Progenitor cell of endocrine pancreas (in vitro differentiated cells): ENCODE measurements around the gene P2RX6. TPM values are rescaled to one million over a fixed set of nuclear protein-coding genes. Genes with fewer than 3 reads are reported as not detected.

ENCODE experiments used
- DNase-seq: peaks from one replicate; pipeline ENCODE4 v3.0.0; 2021; ENCODE audit warnings: low spot score; ENCODE audit not compliant: unreplicated experiment
- H3K27ac Mint-ChIP-seq: 2 replicates; pipeline ENCODE4 v1.8.0; 2021; ENCODE audit warnings: mild to moderate bottlenecking, moderate library complexity, mixed read lengths
- H3K27me3 Mint-ChIP-seq: 2 replicates; pipeline ENCODE4 v1.8.0; 2021; ENCODE audit warnings: mixed read lengths
- H3K36me3 Mint-ChIP-seq: 2 replicates; pipeline ENCODE4 v1.8.0; 2022; ENCODE audit warnings: mixed read lengths; ENCODE audit not compliant: insufficient read depth
- H3K4me1 Mint-ChIP-seq: 2 replicates; pipeline ENCODE4 v1.8.0; 2021; ENCODE audit warnings: low read depth, mixed read lengths
- H3K4me3 Mint-ChIP-seq: 2 replicates; pipeline ENCODE4 v1.8.0; 2021; ENCODE audit warnings: low read depth, mild to moderate bottlenecking, moderate library complexity, mixed read lengths
- H3K9me3 Mint-ChIP-seq: 2 replicates; pipeline ENCODE4 v1.8.0; 2021; ENCODE audit warnings: low read depth, mixed read lengths
- total RNA-seq: library from RNA; stranded (reverse); gene quantifications from 2 replicates; pipeline ENCODE4 v1.2.1, GENCODE V29; 2021
- TF ChIP-seq, protein P1 (sequence below): fragments of 200-600 bp; sonication (generic); IDR thresholded peaks from one replicate; pipeline ENCODE4 v1.5.0; 2021; ENCODE audit warnings: antibody characterized with exemption, mild to moderate bottlenecking; ENCODE audit not compliant: unreplicated experiment

Gene P2RX6
- total RNA-seq, 1 donor from 2014 or later: 0.57 TPM

DNA sequence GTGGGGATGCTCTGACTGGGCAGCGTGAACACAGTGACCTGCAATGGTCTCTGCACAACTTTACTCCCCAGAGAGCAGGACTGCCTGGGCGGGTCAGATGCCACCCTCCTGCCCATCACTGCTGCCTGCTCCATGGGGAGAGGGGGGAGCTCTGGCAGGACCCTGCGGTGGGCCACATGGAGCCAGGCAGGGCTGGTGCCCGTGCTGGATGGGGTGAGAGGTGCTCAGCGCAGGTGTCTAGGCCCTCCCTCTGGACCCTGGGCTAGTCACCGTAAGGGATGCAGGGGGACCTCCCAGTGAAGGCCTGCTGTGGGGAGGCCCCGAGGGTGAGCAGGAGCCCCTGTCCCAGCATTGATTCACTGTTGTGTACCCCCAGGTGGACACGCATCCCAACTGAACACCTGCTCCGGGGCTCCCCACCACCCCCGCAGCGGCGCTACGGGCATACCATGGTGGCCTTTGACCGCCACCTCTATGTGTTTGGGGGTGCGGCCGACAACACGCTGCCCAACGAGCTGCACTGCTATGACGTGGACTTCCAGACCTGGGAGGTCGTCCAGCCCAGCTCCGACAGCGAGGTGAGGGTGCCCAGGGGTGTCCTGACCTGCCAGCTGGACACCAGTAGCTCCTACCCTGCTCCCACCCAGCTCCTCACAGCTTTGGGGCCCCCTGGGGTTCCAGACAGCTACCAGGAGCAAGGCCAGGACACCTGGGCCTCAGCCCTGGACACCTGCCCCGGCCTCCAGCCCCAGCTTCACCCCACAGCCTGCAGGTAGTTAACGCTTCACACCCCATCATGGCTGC lies 23.5 kb upstream of the P2RX6 start:
- no peaks in the 10 kb centered on the region for H3K9me3 Mint-ChIP-seq
- no peaks in the 10 kb centered on the region for H3K4me1 Mint-ChIP-seq
- DNase-seq: no peak
- no peak overlapping the region for H3K27ac Mint-ChIP-seq
- H3K4me3 Mint-ChIP-seq: no peak overlapping the region
- H3K27me3 Mint-ChIP-seq: no peaks in the 10 kb centered on the region
- TF ChIP-seq, protein P1, sequence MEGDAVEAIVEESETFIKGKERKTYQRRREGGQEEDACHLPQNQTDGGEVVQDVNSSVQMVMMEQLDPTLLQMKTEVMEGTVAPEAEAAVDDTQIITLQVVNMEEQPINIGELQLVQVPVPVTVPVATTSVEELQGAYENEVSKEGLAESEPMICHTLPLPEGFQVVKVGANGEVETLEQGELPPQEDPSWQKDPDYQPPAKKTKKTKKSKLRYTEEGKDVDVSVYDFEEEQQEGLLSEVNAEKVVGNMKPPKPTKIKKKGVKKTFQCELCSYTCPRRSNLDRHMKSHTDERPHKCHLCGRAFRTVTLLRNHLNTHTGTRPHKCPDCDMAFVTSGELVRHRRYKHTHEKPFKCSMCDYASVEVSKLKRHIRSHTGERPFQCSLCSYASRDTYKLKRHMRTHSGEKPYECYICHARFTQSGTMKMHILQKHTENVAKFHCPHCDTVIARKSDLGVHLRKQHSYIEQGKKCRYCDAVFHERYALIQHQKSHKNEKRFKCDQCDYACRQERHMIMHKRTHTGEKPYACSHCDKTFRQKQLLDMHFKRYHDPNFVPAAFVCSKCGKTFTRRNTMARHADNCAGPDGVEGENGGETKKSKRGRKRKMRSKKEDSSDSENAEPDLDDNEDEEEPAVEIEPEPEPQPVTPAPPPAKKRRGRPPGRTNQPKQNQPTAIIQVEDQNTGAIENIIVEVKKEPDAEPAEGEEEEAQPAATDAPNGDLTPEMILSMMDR: no peak
- H3K36me3 Mint-ChIP-seq: peaks cover 2% of the 10 kb centered on the region

DNA sequence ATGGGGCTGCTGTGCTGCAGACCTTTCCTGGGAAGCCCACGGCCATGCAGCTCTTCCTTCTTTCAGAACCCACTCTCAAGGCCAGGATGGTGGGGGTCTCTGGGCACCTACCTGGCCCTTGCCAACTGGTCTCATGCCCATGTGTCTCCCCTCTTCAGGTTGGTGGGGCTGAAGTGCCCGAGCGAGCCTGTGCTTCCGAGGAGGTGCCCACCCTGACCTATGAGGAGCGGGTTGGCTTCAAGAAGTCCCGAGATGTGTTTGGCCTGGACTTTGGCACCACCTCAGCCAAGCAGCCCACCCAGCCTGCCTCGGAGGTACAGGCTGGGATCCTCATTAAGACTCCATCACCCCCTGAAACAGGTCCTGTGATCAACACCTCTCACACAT lies 22.9 kb upstream of the P2RX6 start:
- Mint-ChIP-seq H3K36me3 (peaks cover 2% of the 10 kb centered on the region), H3K9me3 (no peaks in the 10 kb centered on the region), H3K4me1 (no peaks in the 10 kb centered on the region), H3K4me3 (no peak overlapping the region), H3K27me3 (no peaks in the 10 kb centered on the region), H3K27ac (no peak overlapping the region)
- no peak for DNase-seq
- TF ChIP-seq, protein P1: no peak

DNA sequence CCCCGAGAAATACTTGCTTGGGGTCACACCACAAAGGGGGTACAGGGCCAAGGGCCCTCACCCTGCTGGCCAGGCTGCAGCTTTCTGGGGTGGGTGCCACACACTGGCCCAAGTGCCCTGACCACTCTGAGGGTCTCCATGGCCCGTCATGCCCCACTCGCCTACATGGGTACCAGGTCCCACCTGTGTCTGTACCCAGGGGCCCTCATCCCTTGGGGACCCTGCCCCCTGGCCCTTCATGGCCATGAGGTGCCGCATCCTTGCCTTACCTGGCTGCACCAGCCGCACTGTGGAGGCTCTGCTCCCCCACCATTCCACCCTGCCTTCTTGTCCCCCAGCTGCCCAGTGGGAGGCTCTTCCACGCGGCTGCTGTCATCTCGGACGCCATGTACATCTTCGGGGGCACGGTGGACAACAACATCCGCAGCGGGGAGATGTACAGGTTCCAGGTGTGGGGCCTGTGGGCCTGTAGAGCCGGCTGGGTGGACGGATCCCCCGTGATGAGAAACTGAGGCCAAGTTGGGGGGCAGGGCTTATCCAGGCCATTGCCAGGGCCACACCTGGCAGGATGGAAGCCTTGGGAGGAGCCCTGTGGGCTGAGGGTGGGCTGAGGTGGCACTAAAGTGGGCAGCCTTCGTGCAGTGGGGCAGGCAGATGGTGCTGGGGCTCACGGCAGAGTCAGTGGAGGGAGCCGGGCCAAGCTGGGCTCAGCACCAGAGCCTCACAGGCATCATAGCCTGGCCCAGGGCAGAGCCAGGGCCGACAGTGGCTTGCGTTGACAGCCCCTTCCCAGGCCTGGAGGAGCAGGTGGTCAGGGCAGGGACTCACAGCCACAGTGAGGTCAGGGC lies 22.3 kb upstream of the P2RX6 start:
- peaks cover 2% of the 10 kb centered on the region for H3K36me3 Mint-ChIP-seq

DNA sequence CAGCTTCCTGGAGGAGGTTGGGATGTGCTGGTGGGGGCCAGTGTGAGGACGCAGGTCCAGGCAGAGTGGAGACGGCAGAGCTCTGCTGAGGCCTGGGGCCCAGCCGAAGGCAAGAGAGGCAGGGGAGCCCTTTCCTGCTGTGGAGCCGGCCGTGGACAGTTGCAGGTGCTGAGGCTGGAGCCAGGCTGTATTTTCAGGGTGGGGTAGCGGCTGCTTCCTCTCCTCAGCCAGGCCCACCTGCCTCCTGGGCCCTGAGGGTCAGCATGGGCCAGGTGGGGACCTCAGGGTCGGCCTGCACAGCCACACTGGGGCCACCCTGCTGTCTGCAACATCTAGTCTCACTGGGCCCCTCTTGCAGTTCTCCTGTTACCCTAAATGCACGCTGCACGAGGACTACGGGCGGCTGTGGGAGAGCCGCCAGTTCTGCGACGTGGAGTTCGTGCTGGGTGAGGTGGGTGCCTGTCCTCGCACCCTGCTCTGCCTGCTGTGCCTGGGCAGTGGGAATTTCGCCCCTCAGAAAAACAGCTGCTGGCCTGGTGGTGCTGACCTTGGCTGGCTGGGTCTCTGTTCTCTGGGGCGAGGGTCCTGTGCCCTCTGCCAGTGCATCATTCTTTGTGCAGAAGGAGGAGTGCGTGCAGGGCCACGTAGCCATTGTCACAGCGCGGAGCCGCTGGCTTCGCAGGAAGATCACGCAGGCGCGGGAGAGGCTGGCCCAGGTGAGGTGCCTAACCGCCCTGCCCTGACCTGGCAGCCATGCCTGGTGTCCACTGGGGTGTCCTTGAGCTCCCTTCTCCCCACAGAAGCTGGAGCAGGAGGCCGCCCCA lies 21.4 kb upstream of the P2RX6 start:
- Mint-ChIP-seq H3K27me3 (no peaks in the 10 kb centered on the region), H3K27ac (no peak overlapping the region), H3K4me3 (no peak overlapping the region), H3K36me3 (peaks cover 2% of the 10 kb centered on the region), H3K4me1 (no peaks in the 10 kb centered on the region), H3K9me3 (no peaks in the 10 kb centered on the region)
- TF ChIP-seq, protein P1: no peak
- DNase-seq: no peak

More for the DNA sequence above, 22.3 kb upstream of the P2RX6 start:
- Mint-ChIP-seq H3K27me3 (no peaks in the 10 kb centered on the region), H3K27ac (no peak overlapping the region), H3K4me1 (no peaks in the 10 kb centered on the region), H3K9me3 (no peaks in the 10 kb centered on the region), H3K4me3 (no peak overlapping the region)
- TF ChIP-seq, protein P1: no peak
- DNase-seq: no peak
